K562 (cell line): ENCODE data around the gene SIAE. TPM values are rescaled to one million over a fixed set of nuclear protein-coding genes. Genes with fewer than 3 reads are reported as not detected.

Experiments used
- AFF4 ChIP-seq: sonication (generic); formaldehyde crosslinking; IDR thresholded peaks from 2 replicates; pipeline ENCODE4 v1.8.0; 2023; ENCODE audit warnings: mild to moderate bottlenecking, missing genetic modification reagents
- ARID1B ChIP-seq: fragments of 450-650 bp; IDR thresholded peaks from 2 replicates; pipeline ENCODE4 v1.6.1; 2016; ENCODE audit warnings: antibody characterized with exemption, mild to moderate bottlenecking, inconsistent platforms
- CTCF ChIP-seq, 3 experiments: IDR thresholded peaks in 2 of 3; conservative IDR thresholded peaks in 1 of 3; 2 replicates each; pipeline ENCODE4 v1.5.1; 2011 to 2012; ENCODE audit warnings: low read length in 3 of 3, mild to moderate bottlenecking in 3 of 3, control low read depth in 2 of 3, improper control_type of control experiment in 1 of 3, inconsistent platforms in 1 of 3, low read depth in 1 of 3, mixed read lengths in 1 of 3, moderate library complexity in 1 of 3; ENCODE audit not compliant: insufficient read depth in 2 of 3
- LEF1 ChIP-seq: fragments of 450-650 bp; IDR thresholded peaks from 2 replicates; pipeline ENCODE4 v1.6.1; 2016; ENCODE audit warnings: mild to moderate bottlenecking
- NR2C2 ChIP-seq, 2 experiments: fragments of 200-800 bp in 1 of 2; sonication (Bioruptor generic) in 1 of 2; sonication (generic) in 1 of 2; formaldehyde crosslinking in 1 of 2; IDR thresholded peaks; 2 replicates each; pipeline versions ENCODE4 v1.6.1 to v1.8.0; 2016 to 2022; ENCODE audit warnings: mild to moderate bottlenecking in 1 of 2, missing compliant biosample characterization in 1 of 2, missing genetic modification characterization in 1 of 2, missing genetic modification reagents in 1 of 2
- NUFIP1 ChIP-seq: fragments of 450-650 bp; IDR thresholded peaks from 2 replicates; pipeline ENCODE4 v1.6.1; 2018; ENCODE audit not compliant: partially characterized antibody
- PHF20 ChIP-seq: fragments of 450-650 bp; IDR thresholded peaks from 2 replicates; pipeline ENCODE4 v1.6.1; 2018; ENCODE audit not compliant: partially characterized antibody
- RBM25 ChIP-seq: fragments of 200-400 bp; formaldehyde crosslinking; IDR thresholded peaks from 2 replicates; pipeline ENCODE4 v1.6.1; 2018; ENCODE audit warnings: low read length, low read depth, moderate library complexity; ENCODE audit not compliant: severe bottlenecking
- SREBF1 ChIP-seq: fragments of 150-350 bp; IDR thresholded peaks from 2 replicates; pipeline ENCODE4 v1.6.1; 2014; ENCODE audit warnings: antibody characterized with exemption, low read depth, low read length, borderline replicate concordance
- ZKSCAN1 ChIP-seq: fragments of 150-350 bp; IDR thresholded peaks from 2 replicates; pipeline ENCODE4 v1.6.1; 2016; ENCODE audit warnings: low read depth, low read length
- ZNF584 ChIP-seq: fragments of 200-800 bp; sonication (Bioruptor generic); IDR thresholded peaks from 2 replicates; pipeline ENCODE4 v1.6.1; 2016; ENCODE audit warnings: low read depth, mild to moderate bottlenecking, missing genetic modification characterization, missing compliant biosample characterization
- ZNF589 ChIP-seq: fragments of 200-800 bp; sonication (Bioruptor generic); IDR thresholded peaks from 2 replicates; pipeline ENCODE4 v1.6.1; 2016; ENCODE audit warnings: low read depth, missing genetic modification characterization, missing compliant biosample characterization
- ZNF699 ChIP-seq: fragments of 250-450 bp; sonication (Bioruptor Pico); IDR thresholded peaks from 2 replicates; pipeline ENCODE4 v1.8.0; 2021; ENCODE audit warnings: mild to moderate bottlenecking, moderate library complexity; ENCODE audit not compliant: insufficient replicate concordance
- polyA plus RNA-seq, 8 experiments: library from polyadenylated mRNA; depleted of rRNA in 4 of 8; stranded (reverse) in 5 of 8; unstranded in 3 of 8; fragments of >200 nt; fragmentation: Nextera tagmentation in 2 of 8; fragmentation: Illumina TruSeq in 1 of 8; extraction: Ambion mirVana in 2 of 8; extraction: Trizol in 1 of 8; gene quantifications; 2 replicates each; pipeline versions ENCODE4 v1.2.1 to v1.2.3, GENCODE V29; 2011 to 2014; ENCODE audit warnings: inconsistent platforms in 1 of 8, missing spikeins in 1 of 8
- total RNA-seq, 7 experiments: library from RNA; depleted of rRNA in 6 of 7; stranded (reverse); fragments of >200 nt in 6 of 7; fragmentation: Illumina TruSeq in 2 of 7; extraction: Trizol in 2 of 7; gene quantifications; 2 replicates each; pipeline versions ENCODE4 v1.2.1 to v1.2.3, GENCODE V29; 2011 to 2021; ENCODE audit warnings: low replicate concordance in 1 of 7
- TF ChIP-seq, protein P1 (sequence below): fragments of 450-650 bp; IDR thresholded peaks from 2 replicates; pipeline ENCODE4 v1.6.1; 2017; ENCODE audit warnings: mild to moderate bottlenecking, moderate library complexity
- TF ChIP-seq, protein P2 (sequence below): sonication (generic); formaldehyde crosslinking; IDR thresholded peaks from 2 replicates; pipeline ENCODE4 v1.9.0; 2022; ENCODE audit warnings: mild to moderate bottlenecking, missing genetic modification reagents
- TF ChIP-seq, protein P3 (sequence below), 2 experiments: fragments of 450-650 bp in 1 of 2; sonication (generic) in 1 of 2; formaldehyde crosslinking; conservative IDR thresholded peaks; 2 replicates each; pipeline versions ENCODE4 v1.4.0 to v1.8.1; 2020 to 2022; ENCODE audit warnings: mild to moderate bottlenecking in 1 of 2, missing genetic modification reagents in 1 of 2

SIAE gene
- total and polyA plus RNA-seq, 9 of the 15 experiments (the other 6 are each of a cell fraction or from before 2014, with no cell fraction given): 0.89 to 9.6 (median 3.7) TPM

DNA sequence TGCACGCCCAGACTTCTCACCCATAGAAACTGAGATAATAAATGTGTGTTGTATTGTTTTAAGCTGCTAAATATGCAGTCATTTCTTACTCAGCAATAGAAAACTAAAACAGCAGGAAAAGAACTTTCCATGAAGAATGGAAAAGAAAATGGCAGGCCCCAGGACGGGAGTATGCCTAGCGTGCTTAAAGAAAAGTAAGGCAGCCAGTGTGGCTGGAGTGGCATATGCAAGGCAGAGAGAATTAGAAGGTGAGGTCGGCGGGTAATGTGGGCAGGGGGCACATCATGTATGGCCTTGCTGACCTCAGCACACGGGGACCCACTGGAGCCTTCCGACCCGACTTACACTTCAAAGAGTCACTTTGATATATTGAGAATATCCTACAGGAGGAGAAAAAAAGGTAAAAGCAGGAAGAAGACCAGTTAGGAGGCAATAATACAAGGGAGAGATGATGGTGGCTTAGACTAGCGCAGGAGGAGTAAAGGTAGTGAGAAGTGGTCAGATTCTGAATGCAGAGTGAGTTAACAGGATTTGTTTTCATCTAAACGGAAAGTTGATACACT lies 30.4 kb downstream of the SIAE start (continued):
- no peak for TF ChIP-seq AFF4
- TF ChIP-seq ZKSCAN1: no peak
- no peak for TF ChIP-seq LEF1
- no peak for TF ChIP-seq SREBF1
- peak; percentile 52; the same call in 1 of the 2 replicates for TF ChIP-seq ZNF584 (CRISPR knock-in tag)
- TF ChIP-seq RBM25: no peak
- no peak for TF ChIP-seq ZNF699
- TF ChIP-seq PHF20: no peak
- no peak for TF ChIP-seq NUFIP1
- no peak for TF ChIP-seq NR2C2 (CRISPR knock-in tag; IDR thresholded peaks at IDR 0.05)
- no peak for TF ChIP-seq NR2C2 (tag; IDR thresholded peaks at IDR 0.05)
- TF ChIP-seq, protein P1, sequence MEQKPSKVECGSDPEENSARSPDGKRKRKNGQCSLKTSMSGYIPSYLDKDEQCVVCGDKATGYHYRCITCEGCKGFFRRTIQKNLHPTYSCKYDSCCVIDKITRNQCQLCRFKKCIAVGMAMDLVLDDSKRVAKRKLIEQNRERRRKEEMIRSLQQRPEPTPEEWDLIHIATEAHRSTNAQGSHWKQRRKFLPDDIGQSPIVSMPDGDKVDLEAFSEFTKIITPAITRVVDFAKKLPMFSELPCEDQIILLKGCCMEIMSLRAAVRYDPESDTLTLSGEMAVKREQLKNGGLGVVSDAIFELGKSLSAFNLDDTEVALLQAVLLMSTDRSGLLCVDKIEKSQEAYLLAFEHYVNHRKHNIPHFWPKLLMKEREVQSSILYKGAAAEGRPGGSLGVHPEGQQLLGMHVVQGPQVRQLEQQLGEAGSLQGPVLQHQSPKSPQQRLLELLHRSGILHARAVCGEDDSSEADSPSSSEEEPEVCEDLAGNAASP: no peak
- TF ChIP-seq, protein P2, sequence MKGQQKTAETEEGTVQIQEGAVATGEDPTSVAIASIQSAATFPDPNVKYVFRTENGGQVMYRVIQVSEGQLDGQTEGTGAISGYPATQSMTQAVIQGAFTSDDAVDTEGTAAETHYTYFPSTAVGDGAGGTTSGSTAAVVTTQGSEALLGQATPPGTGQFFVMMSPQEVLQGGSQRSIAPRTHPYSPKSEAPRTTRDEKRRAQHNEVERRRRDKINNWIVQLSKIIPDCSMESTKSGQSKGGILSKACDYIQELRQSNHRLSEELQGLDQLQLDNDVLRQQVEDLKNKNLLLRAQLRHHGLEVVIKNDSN (CRISPR knock-in tag): no peak
- no peak for TF ChIP-seq ARID1B
- no peak for TF ChIP-seq CTCF (IDR thresholded peaks at IDR 0.05 in 2 of 3, conservative IDR thresholded peaks at IDR 0.05 in 1 of 3; ENCODE audit: insufficient read depth in 2 of 3, low read depth in 1 of 3, low read length in 3 of 3)
- TF ChIP-seq, protein P3, sequence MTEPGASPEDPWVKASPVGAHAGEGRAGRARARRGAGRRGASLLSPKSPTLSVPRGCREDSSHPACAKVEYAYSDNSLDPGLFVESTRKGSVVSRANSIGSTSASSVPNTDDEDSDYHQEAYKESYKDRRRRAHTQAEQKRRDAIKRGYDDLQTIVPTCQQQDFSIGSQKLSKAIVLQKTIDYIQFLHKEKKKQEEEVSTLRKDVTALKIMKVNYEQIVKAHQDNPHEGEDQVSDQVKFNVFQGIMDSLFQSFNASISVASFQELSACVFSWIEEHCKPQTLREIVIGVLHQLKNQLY (CRISPR knock-in tag; conservative IDR thresholded peaks at IDR 0.05): no peak
- 0 out of 2 replicates have a peak, but pooled peaks have one; percentile 25 for TF ChIP-seq ZNF589 (CRISPR knock-in tag)
